SIG-M5 treated with dmso at 0.1 percent for 504 hours (cell line): ENCODE data around the gene JSRP1.
A peak's percentile ranks its signal among the peaks of the same experiment; 100 is the strongest.

ENCODE experiments used
- DNase-seq: peaks from one replicate; lab custom pipeline; 2025; ENCODE audit not compliant: unreplicated experiment; lab: John Stamatoyannopoulos, UW

JSRP1 gene

DNA sequence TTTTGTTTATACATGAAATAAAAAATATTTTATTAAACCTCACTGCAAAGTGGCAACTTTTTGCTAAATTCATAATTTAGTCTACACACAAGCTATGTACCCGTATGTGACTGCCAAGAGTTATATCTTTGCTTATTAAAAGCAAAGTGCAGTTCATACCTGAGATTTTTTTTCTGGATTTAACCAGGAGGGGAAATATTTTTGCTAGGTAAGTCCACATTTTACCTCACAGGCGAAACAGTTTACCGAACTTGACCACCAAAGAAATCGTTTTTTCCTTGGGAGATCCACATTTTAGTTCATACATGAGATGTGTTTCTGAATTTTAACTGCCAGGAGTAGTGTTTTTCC is 12.2 kb upstream of the JSRP1 start:
- no peak for DNase-seq

- DNase-seq = peak; percentile 82
Measured at GRCh38 chr19:2266183-2266993, 10.2 kb upstream of the JSRP1 start.

DNA sequence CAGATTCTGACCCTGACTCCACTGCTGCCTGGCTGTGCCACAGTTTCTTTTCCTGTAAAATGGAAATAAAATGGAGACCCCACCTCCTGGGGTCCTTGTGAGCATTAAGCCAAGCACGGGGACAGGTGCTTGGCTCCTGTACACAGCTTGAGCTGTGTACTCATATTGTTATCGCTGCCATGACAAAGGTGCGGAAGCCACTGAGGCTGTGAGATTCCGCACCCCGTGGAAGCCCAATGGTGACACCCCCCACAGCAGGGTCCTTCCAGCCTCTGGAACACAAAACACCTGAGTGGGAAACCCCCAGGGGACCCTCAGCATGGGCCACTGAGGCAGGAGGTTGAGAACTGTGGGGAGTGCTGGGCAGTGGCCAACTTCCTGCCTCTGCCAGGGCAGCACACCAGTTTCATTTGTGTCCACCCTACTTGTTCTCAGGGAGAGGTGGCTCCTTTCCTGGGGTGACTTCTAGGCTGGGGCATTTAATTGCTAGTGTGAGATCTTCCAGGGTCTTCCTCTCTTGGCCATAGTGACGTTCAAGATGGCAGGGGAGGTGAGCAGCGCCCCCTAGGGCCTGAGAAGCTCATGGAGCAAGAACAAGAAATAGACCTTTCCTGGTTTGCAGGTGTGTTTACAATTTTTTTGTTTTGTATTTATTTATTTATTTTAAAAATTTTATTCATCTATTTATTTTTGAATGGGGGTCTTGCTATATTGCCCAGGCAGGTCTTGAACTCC is 5.4 kb upstream of the JSRP1 start:
- DNase-seq = no peak

GRCh38 chr19:2260341-2260805 is 4.2 kb upstream of the JSRP1 start:
- DNase-seq = no peak

DNA sequence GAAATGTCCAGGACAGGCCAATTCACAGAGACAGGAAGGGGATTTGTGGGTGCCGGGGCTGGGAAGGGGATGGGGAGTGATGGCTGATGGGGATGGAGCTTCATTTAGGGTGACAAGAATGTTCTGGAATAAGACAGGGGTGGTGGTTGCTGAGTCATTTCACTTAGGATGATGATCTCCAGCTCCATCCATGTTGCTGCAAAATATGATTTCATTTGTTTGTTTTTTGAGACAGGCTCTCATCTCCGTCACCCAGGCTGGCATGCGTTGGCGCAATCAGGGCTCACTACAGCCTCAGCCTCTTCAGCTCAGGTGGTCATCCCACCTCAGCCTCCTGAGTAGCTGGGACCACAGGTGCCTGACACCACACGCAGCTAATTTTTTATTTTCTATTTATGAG is 3.1 kb upstream of the JSRP1 start:
- DNase-seq = no peak

GRCh38 chr19:2255112-2255845 is 938 bp downstream of the JSRP1 start:
- DNase-seq = no peak

- DNase-seq = no peak
Measured at GRCh38 chr19:2254064-2254872, 1.9 kb downstream of the JSRP1 start.

- no peak for DNase-seq
Measured at GRCh38 chr19:2253106-2254063, 2.8 kb downstream of the JSRP1 start.

DNA sequence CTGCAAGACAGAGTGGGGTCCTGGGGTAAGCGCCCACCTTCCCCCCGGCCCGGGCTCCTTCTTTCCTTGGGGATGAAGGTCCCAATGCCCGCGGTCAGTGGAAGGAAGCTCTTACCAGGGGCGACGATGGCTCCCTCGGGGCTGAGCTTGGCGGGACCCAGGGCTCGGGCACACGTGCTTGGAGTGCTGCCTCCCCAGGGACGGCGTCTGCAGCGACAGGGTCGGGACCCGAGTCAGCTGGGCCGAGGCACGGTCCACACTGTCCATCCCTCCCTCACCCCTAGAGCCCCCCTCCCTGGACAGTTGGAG is 3.5 kb downstream of the JSRP1 start:
- DNase-seq = no peak

DNA sequence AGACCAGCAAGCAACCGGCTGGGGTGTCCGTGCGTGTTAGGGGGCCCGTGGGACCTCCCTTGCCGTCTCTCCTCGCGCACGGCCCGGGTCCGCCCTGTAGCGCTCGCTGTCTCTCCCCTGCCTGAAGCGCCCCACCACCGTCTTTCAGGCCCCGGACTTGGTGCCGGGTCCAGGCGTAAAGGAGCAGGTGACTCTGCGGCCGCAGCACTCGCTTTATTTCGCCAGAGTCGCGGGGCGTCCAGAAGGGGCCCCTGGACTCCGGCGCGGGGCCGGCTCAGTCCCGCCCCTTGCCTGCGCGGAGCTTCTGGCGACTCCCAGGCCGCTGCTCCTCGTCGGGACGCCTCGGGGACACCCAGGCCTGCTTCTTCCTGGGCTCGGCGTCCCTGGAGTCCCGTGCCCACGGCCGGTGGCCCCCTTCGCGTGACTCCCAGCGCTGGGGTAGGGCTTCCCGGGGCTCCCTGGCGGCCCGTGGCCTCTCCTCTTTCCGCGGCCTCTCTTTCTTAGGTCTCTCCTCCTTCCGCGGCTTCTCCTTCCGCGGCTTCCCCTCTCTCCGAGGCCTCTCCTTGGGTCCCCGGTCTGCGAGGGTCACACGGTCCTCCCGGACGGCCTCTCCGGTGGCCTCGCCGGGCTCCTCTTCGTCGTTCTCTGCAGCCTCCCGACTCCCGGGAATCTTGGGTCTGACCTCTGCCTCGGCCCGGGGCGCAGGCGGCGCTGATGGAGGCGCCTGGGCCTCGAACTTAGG is 4.0 kb downstream of the JSRP1 start:
- no peak for DNase-seq

GRCh38 chr19:2251106-2252054 is 4.8 kb downstream of the JSRP1 start:
- DNase-seq = no peak

- DNase-seq = no peak
Measured at GRCh38 chr19:2250766-2251105, 5.5 kb downstream of the JSRP1 start.

GRCh38 chr19:2249880-2250765 is 6.1 kb downstream of the JSRP1 start:
- DNase-seq = no peak

DNA sequence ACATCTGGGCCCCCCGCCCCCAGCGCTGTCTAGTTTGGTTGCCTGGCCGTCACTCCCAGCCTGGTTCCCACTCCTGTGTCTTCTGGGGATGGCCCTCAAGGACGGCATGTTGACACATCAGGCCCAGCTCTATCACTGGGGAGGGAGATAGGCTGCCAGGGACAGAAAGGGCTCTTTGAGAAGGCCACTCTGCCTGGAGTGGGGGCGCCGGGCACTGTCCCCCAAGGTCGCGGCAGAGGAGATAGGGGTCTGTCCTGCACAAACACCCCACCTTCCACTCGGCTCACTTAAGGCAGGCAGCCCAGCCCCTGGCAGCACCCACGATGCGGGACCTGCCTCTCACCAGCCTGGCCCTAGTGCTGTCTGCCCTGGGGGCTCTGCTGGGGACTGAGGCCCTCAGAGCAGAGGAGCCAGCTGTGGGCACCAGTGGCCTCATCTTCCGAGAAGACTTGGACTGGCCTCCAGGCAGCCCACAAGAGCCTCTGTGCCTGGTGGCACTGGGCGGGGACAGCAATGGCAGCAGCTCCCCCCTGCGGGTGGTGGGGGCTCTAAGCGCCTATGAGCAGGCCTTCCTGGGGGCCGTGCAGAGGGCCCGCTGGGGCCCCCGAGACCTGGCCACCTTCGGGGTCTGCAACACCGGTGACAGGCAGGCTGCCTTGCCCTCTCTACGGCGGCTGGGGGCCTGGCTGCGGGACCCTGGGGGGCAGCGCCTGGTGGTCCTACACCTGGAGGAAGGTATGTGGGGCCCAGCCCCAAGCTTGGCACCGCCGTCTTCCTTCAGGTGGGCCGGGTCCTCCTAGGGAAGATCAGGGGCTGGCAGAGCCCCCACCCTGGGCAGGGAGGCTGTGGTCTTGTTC is 7.0 kb downstream of the JSRP1 start, which contains the start of gene AMH:
TSS of gene AMH (plus strand) at position 314 of the 857 bp plus-strand sequence. CDS start at position 324, 10 bp downstream.
- DNase-seq = no peak

DNA sequence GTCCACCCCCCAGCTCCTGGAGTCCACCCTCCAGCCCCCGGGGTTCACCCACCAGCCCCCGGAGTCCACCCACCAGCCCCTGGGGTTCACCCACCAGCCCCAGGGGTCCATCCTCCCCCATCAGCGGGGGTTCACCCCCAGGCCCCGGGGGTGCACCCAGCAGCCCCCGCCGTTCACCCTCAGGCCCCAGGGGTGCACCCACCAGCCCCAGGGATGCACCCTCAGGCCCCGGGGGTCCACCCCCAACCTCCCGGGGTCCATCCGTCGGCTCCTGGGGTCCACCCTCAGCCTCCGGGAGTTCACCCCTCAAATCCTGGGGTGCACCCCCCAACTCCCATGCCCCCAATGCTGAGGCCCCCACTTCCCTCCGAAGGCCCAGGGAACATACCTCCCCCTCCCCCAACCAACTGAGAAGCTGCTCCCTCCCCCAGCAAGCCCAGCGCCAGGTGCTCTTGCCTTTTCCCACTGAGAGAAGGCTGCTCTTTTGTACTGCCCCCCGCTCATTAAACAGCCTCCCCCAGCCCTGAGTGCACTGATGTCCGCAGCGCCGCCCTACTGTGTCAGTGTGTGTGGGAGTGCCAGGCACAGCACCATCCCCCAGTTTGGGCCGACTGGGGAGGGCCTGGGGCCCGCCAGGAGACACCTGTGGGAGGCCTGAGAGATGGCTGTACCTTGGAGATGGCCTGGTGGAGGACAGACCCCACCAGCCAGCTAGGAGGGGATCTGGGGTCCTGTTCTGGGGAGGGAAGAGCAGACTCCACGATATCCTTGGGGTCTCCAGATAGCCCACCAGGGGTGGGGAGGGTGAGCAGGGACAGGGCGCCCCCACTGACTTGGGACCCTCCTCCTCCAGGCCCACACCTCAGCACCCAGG is 7.8 kb downstream of the JSRP1 start:
- no peak for DNase-seq
